NCI-H1092 treated with DMSO at 0.1 percent for 48 hours (cell line): ENCODE results near the gene ARHGAP10.
A peak's percentile ranks its signal among the peaks of the same experiment; 100 is the strongest.

Experiments used
- DNase-seq: peaks from one replicate; lab custom pipeline; 2025; lab: John Stamatoyannopoulos, UW

ARHGAP10 gene

DNA sequence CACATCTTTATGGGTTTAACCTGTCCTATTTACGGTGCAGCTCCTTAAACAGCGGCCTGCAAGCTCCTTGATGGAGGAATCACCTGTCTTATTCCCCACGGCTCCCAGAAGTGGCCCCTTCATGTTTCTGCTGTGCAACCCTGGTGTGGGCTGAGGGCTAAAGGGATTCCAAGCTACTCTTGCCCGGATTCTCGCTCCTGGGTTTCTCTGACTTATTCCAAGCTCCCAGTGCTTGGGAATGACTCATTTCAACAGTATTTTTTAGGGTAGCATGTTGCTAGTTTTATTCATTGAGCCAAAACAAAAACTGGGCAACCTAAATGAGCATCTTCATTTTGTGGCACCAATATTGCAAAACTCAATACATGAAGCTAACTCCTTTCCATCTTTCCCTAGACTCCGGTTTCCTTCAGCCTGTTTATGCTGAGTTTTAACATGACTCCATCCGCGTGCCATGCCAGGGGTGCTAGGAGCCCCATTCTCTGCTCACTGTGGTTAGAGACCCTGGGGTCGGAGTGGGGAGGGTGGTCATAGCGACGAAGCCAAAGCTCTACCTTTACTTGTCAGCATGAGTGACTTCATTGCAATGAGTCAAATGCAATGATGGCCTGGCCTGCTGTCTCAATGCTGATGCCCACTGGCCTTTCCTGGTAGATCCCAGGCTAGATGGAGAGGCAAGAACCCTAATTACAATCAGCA, 360.6 kb downstream of the ARHGAP10 start:
- DNase-seq = no peak

DNA sequence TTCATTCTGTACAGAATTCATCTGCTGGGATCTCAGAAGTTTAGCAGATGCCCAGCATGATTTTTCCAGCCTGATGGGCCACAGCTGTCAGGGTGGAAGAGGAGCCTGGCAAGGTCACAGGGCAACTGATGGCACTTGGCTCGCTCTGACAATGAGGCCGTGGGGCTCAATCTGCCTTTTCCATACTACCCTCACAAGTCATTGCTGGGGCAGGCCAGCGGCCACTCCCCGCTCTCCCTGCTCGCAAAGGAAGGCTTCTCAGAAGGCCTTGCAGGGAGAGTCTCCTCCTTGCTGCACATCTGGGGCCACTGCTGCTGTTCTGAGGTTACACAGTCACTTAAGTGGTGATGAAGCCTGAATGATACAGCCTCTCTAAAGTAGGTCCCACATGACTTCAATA, 361.2 kb downstream of the ARHGAP10 start:
- DNase-seq = no peak

DNA sequence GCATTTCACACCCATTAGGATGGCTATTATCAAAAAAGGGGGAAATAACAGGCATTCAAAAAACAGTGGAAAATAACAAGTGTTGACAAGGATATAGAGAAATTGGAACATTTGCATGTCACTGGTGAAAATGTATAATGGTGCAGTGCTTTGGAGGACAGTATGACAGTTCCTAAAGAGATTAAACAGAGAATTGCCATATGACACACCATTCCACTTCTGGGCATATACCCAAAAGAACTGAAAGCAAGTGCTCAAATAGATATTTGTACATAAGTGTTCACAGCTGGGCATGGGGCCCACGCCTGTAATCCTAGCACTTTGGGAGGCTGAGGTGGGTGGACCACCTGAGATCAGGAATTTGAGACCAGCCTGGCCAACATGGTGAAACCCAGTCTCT, 362.3 kb downstream of the ARHGAP10 start:
- peak; percentile 22 for DNase-seq

DNA sequence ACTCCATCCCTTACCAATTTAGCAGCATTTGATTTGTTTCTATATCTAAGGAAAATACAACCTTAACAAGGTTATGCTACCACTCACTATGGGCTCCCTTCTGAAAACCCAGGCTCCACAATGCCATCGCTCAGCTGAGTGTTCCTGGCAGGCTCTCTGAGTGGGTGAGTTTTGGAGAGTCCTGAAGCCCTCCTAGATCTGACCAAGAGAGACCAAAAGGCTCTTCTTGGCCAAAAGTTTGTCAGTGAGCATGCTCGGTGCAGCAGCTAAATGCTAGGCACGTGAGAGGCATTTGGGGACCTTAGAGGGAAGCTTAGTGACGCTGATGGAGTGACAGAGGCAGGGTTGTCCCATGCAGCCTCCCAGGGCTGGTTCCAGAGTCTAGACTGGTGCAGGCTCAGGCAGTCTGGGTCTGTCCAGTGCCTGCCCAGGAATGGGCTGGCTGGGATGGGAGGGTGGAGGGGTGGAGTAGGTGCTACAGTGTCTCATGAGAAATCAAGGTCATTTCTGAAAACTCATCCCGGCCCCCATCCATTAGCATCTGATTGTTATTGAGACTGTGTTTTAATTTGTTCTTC, 363.5 kb downstream of the ARHGAP10 start:
- no peak for DNase-seq

DNA sequence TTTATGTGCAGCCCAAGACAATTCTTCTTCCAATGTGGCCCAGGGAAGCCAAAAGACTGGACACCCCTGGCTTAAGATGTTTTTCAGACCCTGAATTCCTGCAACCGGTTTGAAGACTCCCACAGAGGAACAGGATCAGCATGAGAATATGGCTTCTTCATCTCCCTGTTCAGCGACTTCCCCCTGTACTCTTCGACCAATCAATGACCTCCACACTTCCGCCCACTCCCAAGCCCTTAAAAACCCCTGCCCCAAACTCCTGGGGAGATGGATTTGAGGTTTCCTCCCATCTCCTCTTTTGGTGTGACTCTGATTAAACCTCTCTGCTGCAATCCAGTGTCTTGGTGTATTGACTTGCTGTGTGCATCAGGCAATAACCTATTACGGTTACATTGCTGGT, 365.9 kb downstream of the ARHGAP10 start:
- DNase-seq = no peak

DNA sequence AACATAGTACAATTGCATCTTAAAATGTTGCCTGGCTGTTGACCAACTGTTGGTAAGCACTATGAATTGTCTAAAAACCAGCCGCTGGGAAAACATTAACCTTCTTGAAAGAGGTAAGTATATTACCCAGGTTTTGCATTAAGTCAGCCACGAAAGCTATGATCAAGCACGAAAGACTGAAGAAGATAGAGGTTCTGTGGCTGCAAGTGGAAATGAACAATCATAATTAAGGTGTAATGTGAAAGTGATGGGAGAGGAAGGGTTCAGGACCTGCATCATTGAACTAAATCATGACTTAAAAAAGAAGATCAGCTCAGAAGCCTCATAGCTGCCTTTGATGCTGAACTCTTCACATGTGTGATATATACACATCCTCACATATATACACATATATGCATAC, 369.3 kb downstream of the ARHGAP10 start:
- no peak for DNase-seq

DNA sequence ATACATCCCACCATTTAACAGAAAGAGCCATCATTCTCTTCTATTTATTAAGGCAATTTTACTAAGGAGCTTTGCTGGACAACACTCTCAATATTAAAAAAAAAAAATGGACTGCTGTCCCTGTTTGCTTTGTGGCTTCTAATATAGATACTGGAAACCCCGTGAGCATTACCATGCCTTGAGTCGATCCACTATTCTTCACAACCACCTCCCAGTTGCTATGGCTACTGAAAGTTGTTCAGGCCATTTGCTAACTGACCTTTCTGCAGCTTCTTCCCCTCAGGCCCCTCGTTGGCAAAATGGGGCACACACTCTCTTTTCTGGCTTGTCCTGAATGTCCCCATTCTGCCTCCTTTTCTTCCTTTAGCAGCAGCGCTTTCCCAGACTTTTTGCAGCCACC, 369.9 kb downstream of the ARHGAP10 start:
- DNase-seq = no peak

DNA sequence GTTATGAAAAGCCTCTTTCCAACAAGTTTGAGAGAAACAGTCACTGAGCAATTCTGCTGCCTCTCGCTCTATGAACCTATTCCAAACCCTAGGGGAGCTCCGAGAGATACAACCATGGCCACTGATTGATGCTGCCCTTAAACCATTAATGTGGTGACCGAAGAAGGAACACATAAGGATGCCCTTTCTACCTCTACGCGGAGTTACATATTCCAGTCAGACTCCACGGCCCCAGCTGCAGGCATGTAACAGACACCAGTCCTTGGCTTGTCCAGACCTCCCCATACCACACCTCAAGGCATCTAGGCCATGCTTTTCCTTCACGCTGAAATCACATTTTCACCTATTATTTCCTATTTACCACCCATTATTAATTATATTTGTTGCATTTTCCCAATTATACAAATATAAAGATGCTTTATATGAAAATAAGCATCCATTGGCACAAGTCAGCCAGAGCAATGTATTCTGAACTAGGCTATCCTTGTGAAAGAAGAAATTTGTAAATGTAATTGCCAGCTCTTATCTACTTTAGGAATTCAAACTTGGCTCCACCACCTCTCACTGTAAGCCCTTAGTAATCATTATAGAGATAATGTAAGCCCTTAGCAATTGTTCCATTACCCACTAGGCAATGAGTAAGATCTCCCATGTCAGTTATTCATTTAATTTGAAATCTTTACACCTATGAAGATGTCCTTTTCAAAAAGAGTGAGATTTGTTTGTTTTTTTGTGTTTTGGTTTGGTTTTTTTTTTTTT, 371.9 kb downstream of the ARHGAP10 start:
- DNase-seq = no peak

DNA sequence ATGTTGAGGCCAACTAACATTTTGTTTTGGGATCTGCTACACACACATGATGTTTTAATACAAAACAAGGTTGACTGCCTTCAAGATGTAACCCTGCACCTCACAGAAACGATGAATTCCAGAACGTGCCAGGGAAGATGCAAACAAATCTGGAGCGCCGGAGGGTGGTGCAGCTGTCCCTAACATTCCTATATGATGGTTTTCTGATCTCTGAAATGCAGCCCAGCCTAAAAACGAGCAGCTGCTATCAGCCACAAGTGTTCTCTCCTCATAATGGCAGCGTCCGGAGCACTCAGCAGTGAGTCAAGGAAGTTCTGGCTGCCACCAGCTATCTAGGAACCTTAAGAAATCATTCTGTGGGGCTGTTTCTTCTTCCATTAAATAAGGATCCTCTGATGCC, 376.9 kb downstream of the ARHGAP10 start:
- DNase-seq = no peak

DNA sequence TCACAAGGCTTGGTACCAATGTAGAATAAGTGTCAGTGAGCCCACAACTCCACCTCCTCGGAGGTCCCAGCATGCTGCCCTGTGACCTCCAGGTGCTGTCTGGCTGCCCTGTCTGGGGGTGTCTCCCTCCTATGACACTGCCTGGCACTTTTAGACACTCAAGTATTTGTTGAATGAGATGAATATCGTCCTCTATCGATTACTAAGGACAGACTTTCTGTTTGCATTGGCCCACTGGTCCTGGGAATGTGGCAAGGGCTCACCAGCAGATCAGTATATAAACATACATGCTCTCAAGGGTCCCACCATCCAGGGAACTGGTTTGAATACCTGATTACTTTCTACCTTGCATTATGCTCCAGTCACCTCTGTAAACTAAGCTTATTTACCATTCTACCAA, 377.3 kb downstream of the ARHGAP10 start:
- DNase-seq = no peak

DNA sequence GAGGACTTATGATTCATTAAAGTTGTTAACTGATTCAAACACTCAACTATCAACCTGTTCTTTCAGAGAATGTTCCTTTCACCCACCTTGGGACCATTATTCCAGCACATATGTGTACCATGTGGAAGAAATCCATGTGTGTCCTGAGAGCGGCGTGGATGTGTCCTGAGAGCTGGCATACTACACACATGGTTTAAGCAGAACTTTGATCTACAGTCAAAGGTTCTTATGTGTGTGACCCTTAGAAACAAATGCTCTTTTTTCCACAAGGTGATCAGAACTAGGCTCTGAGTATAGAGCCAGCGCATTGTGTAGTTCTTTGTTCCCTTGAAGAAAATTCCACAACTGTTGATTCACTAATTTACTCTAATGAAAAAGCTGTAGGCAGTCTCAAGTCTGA, 378.3 kb downstream of the ARHGAP10 start:
- DNase-seq = no peak

DNA sequence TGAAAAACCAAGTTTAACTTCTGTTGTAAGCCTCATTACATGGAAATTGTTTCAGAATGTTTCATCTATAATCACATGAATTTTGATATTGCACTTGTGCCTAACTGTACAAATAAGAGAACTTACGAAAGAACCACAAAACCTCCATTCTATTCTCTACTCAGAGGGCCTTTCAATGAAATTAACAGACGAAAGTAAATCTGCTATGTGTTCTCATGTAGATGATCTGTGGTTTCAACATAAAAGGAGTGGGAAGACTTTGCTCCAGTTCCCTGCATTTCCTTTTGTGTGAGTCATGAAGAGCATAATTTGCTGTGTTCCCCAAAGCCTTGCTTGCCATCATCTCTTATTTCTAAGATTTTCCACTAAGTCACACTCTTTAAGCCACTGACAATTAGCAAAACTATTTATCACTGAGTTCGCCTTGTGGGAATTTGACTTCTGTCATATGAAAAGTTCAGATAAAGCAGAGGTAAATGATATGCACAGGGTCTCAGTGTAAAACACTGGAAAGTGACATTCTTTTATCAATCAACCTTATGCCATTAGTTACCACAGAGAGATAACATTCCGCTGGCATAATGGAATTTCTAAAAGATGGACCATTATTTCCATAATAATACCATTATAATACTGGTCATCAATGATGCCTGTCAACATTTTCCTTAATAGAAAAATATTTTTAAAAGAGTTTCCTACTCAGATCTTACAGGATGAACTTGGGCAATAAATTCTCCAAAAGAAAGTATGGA, 380.5 kb downstream of the ARHGAP10 start:
- DNase-seq = no peak

DNA sequence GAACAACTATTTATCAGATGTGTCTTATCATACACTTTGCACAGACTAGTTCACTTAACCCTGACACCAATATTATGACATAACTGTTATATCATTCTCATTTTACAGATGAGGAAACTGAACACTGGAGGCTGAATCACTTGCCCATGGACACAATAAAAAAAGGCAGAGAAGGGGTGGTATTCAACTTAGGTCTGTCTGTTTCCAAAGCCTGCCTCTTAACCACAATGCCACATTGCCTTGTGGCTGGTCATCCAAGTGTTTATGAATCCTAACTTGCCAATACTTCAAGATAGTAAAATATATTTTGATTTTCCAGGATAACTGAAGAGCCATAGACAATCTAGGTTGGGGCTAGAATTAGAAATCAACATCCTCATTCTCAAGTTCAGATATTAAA, 382.5 kb downstream of the ARHGAP10 start:
- no peak for DNase-seq

DNA sequence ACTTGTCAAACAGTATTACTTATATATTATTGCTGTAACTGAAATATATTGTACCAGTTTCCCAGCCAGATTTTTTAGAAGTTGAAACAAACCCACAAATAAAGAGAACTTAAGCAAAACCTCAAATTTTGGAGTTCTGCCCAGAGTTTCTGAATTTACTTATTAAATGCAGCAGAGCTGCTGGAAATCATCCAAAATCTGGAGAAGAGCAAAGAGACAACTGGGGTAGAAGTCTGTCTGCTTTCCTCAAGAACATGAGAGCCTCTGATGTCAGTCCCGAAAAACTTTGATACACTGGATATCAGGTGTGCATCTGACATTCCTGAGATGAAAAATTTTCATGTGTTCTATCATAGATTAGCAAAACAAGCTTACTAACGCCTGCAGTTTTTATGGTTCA, 384.4 kb downstream of the ARHGAP10 start:
- no peak for DNase-seq

DNA sequence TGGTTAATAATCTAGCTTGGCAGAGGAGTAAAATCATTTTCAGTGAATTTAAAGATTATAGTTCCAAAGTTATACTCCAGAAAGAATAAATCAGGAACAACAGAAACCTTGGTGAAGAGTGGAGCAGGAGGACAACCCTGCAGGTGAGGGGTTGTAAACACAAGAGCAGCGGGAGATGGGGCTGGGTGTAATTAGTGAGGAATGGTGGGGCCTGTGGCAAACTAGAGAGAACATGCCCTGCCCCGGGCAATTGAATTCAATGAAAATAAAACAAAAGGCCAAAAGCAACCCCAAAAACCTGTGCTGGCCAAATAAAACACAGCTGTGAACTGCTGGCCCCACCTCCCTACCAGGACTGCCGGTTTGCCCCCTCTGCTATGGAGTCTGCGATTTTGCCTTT, 385.1 kb downstream of the ARHGAP10 start:
- no peak for DNase-seq

DNA sequence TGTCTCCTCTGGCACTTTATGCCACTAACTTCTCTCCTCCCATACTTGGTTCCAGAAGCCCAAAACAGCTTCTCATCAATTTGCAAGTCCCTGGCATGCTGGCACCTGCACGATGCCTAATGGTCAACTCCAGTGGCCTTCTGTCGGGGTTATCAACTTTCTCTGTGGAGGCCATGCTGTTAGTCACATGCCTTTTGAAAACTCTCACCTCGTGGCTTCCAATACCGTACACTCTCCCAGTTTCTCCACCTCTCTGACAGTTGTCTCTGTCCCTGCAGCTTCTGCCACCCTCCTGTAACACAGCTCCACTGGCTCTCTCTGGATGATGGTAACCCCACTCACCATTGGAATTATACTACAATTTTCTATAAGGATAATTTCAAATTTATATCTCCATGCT, 386.3 kb downstream of the ARHGAP10 start:
- DNase-seq = no peak

DNA sequence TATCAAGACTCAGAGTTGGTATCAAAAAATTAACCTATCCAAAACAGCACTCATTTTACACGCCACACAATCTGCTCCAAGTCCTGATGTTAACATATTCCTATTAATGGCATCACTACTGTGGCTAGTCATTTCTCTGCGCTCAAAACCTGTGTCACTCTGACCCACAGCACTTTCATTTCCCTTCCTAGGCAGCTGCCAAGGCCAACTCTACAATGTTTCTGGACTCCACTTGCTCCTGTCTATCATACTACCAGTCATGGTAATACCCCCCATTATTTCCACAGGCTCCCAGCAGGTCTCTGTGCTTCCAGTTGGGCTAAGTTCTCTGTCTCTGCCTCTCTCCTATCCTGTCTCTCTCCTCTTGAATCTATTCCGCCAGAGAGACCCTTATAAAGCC, 386.7 kb downstream of the ARHGAP10 start:
- no peak for DNase-seq

DNA sequence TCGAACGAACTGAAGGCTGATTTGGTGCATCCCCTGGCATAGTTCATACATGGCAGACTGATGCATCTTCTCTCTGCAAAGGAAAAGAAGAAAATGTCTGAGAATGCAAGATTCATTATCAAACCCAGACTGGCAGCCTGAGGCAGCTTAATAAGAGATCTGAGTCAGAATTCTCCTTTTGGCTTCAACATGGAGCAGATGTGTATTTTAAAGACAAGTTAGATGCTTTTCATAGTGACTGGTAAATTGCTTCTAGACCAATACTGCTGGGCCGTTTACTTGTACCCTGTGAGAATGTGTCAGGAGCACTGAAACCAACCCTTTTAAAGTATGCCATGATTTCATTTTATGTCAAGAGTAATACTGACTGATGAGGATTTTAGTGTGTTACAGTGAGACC, 388.3 kb downstream of the ARHGAP10 start:
- no peak for DNase-seq
